Skeletal muscle satellite cell (primary cell): ENCODE data around the gene AUTS2.
"Not testable (repeated sequence)": the region's sequence is repeated elsewhere in the genome, so short reads cannot be mapped to it uniquely, and the experiment has no call there.

ENCODE experiments used
- H3K27me3 ChIP-seq: 2 replicates; pipeline ENCODE4 v1.7.0; 2013; ENCODE audit warnings: low read length; ENCODE audit not compliant: control insufficient read depth, insufficient read depth
- H3K36me3 ChIP-seq: 2 replicates; pipeline ENCODE4 v1.7.0; 2013; ENCODE audit warnings: mild to moderate bottlenecking, control low read depth, low read length; ENCODE audit not compliant: insufficient read depth
- H3K4me1 ChIP-seq: 2 replicates; pipeline ENCODE4 v1.7.0; 2013; ENCODE audit warnings: low read length; ENCODE audit not compliant: control insufficient read depth, insufficient read depth
- H3K4me2 ChIP-seq: 2 replicates; pipeline ENCODE4 v1.7.0; 2013; ENCODE audit warnings: mild to moderate bottlenecking, low read length
- H3K4me3 ChIP-seq: 2 replicates; pipeline ENCODE4 v1.7.0; 2013; ENCODE audit warnings: low read length
- H3K9ac ChIP-seq: 2 replicates; pipeline ENCODE4 v1.7.0; 2013; ENCODE audit warnings: mild to moderate bottlenecking, low read depth, low read length, moderate library complexity
- H3K9me3 ChIP-seq: replicated peaks from 2 replicates; pipeline ENCODE4 v1.7.0; 2013; ENCODE audit warnings: mild to moderate bottlenecking, control low read depth, low read length

AUTS2 gene

DNA sequence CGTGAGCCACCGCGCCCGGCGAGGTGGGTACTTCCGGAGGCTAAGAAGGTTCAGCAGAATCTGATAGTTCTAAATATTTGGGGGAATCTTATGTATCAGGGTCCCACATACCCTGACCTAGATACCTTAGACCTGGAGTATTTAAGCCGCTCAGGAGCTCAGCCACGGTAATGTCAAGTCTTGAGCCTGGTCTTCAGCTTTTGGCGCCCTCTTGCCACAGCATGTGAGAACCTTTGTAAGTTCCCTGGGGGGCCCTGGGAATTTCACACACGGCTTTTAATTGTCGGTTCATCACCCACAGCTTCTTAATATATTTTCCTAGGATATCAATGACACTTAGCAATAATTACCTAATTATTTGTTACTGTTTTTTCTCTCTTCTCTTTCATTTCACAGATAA lies 1209.4 kb downstream of the AUTS2 start:
- no peaks in the 10 kb centered on the region for H3K27me3 ChIP-seq
- H3K9ac ChIP-seq = no peak overlapping the region
- H3K4me1 ChIP-seq = no peaks in the 10 kb centered on the region
- H3K9me3 ChIP-seq = no peaks in the 10 kb centered on the region
- no peaks in the 10 kb centered on the region for H3K36me3 ChIP-seq
- no peak overlapping the region for H3K4me2 ChIP-seq
- H3K4me3 ChIP-seq = no peak overlapping the region

DNA sequence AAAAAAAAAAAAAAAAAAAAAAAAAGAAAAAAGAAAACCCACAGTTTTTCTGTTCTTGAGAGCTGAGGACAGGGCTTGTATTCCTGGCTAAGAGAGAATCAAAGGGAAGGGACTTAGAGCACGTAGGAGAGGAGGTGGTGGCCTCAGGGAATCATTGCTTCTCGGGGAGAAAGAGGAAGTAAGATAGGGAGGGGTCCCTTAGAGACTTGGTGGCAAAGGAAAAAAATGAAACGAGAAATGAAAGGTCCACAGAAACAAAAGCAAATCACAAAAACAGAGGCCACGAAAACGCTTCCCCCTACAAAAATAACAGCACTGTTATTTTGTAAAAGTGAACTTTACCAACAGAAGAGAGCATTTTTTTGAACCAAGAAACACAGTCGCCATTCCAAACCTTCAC lies 1210.6 kb downstream of the AUTS2 start:
- Histone ChIP-seq H3K36me3 (no peaks in the 10 kb centered on the region), H3K27me3 (no peaks in the 10 kb centered on the region), H3K4me1 (no peaks in the 10 kb centered on the region), H3K9ac (no peak overlapping the region), H3K4me3 (no peak overlapping the region), H3K9me3 (no peaks in the 10 kb centered on the region), H3K4me2 (no peak overlapping the region)

DNA sequence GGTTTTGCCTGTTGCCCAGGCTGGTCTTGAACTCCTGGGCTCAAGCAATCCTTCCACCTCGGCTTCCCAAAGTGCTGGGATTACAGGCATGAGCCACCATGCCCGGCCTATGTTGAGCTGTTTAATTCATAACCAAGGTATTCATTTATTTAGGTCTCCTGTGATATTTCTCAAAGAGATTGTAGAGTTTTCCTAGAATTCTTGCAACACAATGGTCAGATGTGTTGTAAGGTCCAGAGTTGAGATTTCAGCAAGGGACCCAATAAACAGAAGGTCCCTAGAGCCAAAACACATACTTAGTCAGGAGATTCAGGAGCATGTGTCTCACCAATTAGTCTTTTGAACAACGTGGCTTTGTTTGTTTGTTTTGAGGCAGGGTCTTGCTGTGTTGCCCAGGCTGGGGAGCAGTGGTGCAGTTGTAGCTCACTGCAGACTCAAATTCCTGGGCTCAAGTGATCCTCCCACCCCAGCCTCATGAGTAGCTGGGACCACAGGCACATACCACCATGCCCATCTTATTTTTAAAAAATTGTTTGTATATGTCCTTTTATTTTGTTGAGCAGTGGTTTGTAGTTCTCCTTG lies 1212.4 kb downstream of the AUTS2 start:
- Histone ChIP-seq H3K4me3 (no peak overlapping the region), H3K4me2 (no peak overlapping the region), H3K4me1 (no peaks in the 10 kb centered on the region), H3K27me3 (no peaks in the 10 kb centered on the region), H3K36me3 (no peaks in the 10 kb centered on the region), H3K9me3 (no peaks in the 10 kb centered on the region), H3K9ac (no peak overlapping the region)

DNA sequence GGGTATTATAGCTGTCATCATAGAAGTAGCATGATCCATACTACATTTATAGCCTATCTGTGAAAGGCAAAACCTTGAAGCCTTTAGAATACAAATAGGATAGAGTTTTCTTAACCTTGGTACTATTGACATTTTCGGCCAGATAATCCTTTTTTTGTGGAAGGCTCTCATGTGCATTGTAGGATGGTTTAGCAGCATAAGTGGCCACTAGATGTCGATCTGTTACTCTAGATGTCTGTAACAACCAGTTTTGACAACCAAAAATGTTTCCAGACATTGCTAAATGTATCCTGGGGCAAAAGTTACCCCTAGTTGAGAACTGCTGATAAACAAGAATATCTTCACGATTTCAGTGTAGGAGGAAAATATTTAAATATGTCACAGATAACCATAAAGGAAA lies 1214.2 kb downstream of the AUTS2 start:
- Histone ChIP-seq H3K27me3 (no peaks in the 10 kb centered on the region), H3K9ac (no peak overlapping the region), H3K36me3 (no peaks in the 10 kb centered on the region), H3K4me1 (no peaks in the 10 kb centered on the region), H3K9me3 (no peaks in the 10 kb centered on the region), H3K4me2 (no peak overlapping the region), H3K4me3 (no peak overlapping the region)

DNA sequence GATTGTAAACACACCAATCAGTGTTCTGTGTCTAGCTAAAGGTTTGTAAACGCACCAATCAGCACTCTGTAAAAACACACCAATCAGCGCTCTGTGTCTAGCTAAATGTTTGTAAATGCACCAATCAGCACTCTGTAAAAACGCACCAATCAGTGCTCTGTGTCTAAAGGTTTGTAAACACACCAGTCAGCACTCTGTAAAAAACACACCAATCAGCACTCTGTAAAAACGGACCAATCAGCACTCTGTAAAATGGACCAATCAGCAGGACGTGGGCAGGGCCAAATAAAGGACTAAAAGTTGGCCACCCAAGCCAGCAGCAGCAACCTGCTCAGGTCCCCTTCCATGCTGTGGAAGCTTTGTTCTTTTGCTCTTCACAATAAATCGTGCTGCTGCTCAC lies 1224.2 kb downstream of the AUTS2 start:
- H3K4me1 ChIP-seq = not testable (repeated sequence)

DNA sequence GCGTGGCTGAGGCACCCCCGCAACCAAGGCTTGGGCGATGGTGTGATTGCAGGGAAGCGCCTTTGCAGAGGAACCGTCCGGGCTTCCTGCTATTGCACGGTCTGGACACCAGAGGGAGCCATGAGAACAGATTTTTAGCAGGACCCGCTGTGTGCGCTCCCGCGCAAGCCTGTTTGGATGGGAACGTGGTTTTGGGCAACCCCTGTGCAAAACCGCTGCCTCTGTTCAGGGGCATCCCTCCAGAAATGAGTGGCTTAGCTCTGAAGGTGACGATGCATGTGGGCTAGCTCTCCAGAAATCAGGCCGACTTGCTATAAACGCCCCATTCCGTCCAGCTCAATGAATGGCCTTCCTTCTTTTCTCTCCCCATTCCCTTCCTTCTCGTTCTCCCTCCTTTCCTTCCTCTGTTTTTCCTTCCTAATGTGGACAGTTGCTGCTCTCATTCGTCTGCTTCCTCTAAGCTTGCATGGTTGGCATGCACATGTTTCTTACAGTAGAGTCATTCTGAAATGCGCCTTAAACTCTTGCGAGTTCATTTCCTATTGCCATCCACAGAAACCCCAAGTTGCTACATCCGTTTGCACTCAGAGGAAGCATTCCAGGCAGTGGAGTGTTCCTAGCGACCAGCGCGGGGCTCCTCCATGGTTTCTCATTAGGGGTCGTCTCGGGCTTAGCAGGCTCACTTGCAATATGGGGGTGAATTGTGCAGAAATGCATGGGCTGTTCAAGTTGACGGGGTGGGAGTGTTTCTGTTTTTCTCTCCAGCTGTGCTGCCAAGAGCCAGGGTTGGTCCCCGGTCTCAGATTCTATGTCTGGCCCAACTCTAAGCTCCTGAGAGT lies 1231.2 kb downstream of the AUTS2 start:
- no peaks in the 10 kb centered on the region for H3K27me3 ChIP-seq
- no peak overlapping the region for H3K9ac ChIP-seq
- peaks cover 6% of the 10 kb centered on the region for H3K4me1 ChIP-seq
- peak overlapping the region; percentile 75 for H3K4me2 ChIP-seq
- peak overlapping the region; percentile 38 for H3K4me3 ChIP-seq
- no peaks in the 10 kb centered on the region for H3K9me3 ChIP-seq
- no peaks in the 10 kb centered on the region for H3K36me3 ChIP-seq

More for the DNA sequence above, 1224.2 kb downstream of the AUTS2 start:
- H3K4me3 ChIP-seq, H3K36me3 ChIP-seq, H3K9me3 ChIP-seq, H3K9ac ChIP-seq, H3K27me3 ChIP-seq, H3K4me2 ChIP-seq: not testable (repeated sequence)

DNA sequence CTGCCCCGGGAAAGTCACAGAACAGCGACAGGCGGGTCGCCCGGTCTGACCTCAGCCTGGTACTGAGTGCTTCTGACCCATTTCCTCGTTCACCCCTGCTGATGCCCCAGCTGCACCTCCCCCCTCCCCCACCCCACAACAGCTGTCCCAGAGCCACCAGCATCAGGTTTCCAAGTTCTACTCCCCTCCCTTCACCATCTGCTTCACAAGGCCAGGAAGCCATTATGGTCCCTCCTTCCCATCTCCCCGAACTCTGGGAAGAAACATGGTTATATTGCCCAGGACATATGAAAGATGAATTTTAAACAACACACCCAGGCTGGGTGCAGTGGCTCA lies 1231.8 kb downstream of the AUTS2 start:
- Histone ChIP-seq H3K4me3 (no peak overlapping the region), H3K27me3 (no peaks in the 10 kb centered on the region), H3K4me1 (peaks cover 6% of the 10 kb centered on the region), H3K4me2 (peak overlapping the region; percentile 75), H3K36me3 (no peaks in the 10 kb centered on the region), H3K9me3 (no peaks in the 10 kb centered on the region), H3K9ac (no peak overlapping the region)

DNA sequence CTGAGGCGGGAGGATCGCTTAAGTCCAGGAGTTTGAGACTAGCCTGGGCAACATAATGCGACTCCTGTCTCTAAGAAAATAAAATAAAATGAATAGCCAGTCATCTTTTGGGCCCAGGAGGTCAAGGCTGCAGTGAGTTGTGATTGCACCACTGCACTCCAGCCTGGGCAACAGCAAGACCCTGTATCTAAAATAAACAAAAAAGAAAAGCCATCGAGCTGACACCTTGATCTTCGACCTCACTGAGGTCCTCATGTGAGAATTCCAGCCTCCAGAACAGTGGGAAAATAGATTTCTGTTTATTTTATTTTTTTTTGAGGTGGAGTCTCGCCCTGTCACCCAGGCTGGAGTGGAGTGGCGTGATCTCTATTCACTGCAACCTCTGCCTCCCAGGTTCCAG lies 1232.2 kb downstream of the AUTS2 start:
- H3K9me3 ChIP-seq = no peaks in the 10 kb centered on the region
- no peaks in the 10 kb centered on the region for H3K36me3 ChIP-seq
- H3K4me3 ChIP-seq = no peak overlapping the region
- H3K9ac ChIP-seq = no peak overlapping the region
- no peak overlapping the region for H3K4me2 ChIP-seq
- no peaks in the 10 kb centered on the region for H3K27me3 ChIP-seq
- peaks cover 6% of the 10 kb centered on the region for H3K4me1 ChIP-seq

DNA sequence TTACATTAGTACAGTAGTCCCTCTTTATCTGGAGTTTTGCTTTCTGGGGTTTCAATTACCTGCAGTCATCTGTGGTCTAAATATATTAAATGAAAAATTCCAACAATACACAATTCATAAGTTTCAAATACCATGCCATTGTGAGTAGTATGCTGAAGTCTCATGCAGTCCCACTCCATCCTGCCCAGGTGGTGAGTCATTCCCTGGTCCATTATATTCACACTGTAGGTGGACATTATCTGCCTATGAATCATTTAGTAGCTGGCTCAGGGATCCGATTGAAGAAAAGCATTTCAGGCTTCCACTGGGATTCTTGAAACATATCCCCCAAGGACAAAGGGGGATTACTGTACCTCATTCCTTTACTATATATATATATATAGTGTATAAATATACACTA lies 1235.5 kb downstream of the AUTS2 start:
- Histone ChIP-seq H3K27me3 (no peaks in the 10 kb centered on the region), H3K4me2 (no peak overlapping the region), H3K36me3 (no peaks in the 10 kb centered on the region), H3K4me1 (peaks cover 6% of the 10 kb centered on the region), H3K4me3 (no peak overlapping the region), H3K9ac (no peak overlapping the region), H3K9me3 (no peaks in the 10 kb centered on the region)

DNA sequence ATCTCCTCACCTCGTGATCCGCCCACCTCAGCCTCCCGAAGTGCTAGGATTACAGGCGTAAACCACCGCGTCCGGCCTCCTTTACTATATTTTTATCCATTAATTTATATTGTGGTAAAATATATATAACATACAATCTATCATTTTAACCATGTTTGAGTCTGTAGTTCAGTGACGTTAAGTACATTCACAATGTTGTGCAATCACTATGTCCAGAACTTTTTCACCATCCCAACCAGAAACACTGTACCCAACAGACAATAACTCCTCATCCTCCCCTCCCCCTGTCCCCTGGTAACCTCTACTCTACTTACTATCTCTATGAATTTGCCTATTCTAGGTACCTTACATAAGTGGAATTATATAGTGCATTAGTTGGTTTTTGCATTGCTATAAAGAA lies 1236.1 kb downstream of the AUTS2 start:
- Histone ChIP-seq H3K4me2 (no peak overlapping the region), H3K4me1 (peaks cover 3% of the 10 kb centered on the region), H3K27me3 (no peaks in the 10 kb centered on the region), H3K9ac (no peak overlapping the region), H3K4me3 (no peak overlapping the region), H3K36me3 (no peaks in the 10 kb centered on the region), H3K9me3 (no peaks in the 10 kb centered on the region)

DNA sequence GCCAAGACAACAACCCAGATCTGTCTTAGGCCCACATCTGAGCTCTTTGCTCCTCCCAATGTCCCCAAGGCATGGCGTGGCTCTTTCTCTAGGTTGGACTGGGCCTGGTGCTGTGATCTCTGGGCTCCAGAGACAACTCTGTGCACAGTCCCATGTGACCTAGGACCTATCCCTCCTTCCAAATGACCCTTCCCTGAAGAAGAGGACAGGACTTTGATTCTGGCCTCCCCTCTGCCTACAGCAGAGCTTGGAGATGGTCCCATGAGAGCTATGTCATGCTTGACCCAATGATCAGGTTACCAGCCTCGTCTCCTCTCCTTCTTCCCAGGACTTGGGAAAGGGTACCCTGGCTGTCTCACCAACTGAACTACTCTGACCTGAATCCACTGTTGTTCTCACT lies 1237.4 kb downstream of the AUTS2 start:
- no peak overlapping the region for H3K4me3 ChIP-seq
- no peaks in the 10 kb centered on the region for H3K27me3 ChIP-seq
- no peak overlapping the region for H3K9ac ChIP-seq
- no peaks in the 10 kb centered on the region for H3K9me3 ChIP-seq
- no peak overlapping the region for H3K4me2 ChIP-seq
- no peaks in the 10 kb centered on the region for H3K4me1 ChIP-seq
- no peaks in the 10 kb centered on the region for H3K36me3 ChIP-seq

DNA sequence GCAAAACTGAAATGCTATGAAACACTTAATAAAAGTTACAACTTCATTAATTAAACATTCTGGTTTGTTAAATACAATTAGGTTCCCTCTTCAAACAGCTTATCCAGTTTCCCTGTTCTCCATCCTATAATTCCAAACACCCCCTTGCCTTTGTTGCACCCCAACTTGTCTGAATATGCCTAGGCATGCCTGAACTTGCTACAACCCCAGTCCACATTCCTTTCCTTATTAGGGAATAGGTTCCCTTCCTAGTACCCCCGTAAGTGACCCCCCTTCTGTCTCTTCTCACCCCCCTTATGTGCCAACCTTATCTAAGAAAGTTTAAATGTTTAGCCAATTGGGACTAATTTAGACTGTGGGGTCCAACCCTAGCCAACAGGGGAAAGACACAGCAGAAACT lies 1238.0 kb downstream of the AUTS2 start:
- H3K36me3 ChIP-seq = no peaks in the 10 kb centered on the region
- H3K4me1 ChIP-seq = no peaks in the 10 kb centered on the region
- no peaks in the 10 kb centered on the region for H3K9me3 ChIP-seq
- H3K27me3 ChIP-seq = no peaks in the 10 kb centered on the region
- H3K9ac ChIP-seq = no peak overlapping the region
- no peak overlapping the region for H3K4me3 ChIP-seq
- no peak overlapping the region for H3K4me2 ChIP-seq
